Stromal cell of bone marrow (primary cell): ENCODE measurements around the gene SYCP3.
"Not testable (repeated sequence)": the region's sequence is repeated elsewhere in the genome, so short reads cannot be mapped to it uniquely, and the experiment has no call there.

ENCODE experiments used
- DNase-seq: peaks from one replicate; pipeline ENCODE4 v3.0.0-alpha.2; 2012; ENCODE audit warnings: low read depth

SYCP3 gene

DNA sequence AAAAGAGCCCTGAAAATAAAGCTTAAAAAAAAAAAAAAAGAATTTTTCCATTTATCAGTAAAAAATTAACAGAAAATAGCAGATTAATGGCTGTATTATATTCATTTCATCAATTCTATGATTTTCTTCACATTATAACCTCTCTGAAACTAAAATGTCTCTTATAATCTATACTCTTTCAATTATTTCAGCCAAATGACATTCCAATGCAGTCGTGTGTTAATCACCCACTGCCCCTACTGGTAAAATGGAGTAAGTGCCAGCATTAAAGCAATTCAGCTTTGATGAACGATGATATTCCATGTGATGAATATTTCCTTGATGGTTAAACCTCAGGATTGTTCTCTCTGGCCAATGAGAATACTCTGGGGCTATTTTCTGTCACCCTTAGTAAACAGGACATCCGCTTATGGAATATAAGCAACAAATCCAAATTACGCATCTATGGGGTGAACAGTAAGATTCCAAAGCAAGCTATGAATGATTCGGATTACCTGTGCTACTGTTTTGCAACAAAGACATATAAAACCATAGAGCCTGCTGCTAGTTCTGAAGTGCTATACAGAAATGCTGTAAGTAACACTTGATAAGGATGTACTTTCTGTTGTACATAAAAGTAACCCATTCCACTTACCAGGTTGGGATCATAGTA lies 20.3 kb upstream of the SYCP3 start:
- DNase-seq, result peak; percentile 20

DNA sequence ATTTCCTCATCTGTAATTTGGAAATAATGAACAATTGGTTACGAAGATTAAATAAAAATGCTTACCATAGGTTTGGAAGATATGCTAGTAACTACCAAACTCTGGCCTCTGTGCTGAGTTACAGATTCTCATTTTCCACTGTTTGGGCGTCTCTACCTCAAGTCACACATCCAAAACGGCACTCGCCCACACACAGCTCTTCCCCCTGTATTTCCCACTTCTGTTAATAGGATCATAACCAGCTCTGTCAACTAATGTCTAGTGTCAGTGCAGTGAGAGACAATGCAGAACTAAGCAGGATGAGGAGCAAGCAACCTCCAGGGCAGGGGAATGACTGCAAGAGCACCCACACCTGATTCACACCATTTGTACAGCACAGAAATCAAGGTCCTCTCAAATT lies 10.9 kb upstream of the SYCP3 start:
- DNase-seq, result no peak

DNA sequence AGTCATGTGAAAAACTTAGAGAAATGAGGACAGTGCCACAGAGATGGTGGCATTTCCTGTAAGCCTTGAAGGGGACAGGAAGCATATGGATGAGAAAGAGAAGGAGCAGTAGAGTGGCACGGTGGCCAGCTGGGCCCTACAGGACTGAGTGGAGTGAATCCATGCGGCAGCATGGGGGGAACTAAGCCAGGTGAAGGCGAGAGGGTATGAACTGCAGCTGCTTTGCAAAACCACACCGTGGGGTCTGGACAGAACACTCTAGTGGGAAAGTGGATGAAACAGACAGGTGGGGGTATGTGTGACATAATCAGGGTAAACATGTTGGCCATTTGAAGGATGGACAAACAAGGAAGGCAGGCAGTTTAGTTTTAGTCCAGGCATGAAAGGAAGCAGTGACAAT lies 10.4 kb upstream of the SYCP3 start:
- DNase-seq, result no peak

DNA sequence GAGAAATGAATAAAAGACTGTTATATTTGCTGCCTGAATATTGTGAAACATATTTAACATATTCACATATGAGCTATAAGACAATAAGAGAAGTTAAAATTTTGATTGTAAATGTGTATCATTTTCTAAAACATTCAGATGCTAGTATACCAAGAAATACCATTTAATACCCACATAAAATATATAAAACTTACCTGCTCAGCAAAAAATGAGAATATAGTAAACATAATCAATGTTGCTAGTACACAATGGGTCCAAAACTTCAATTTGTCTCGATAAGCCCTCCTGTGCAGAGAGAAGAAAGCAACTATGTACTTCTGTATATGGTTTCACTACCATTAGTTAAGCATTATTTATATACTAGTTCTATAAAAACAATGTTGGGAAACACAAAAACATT lies 9.6 kb upstream of the SYCP3 start:
- DNase-seq, result no peak

DNA sequence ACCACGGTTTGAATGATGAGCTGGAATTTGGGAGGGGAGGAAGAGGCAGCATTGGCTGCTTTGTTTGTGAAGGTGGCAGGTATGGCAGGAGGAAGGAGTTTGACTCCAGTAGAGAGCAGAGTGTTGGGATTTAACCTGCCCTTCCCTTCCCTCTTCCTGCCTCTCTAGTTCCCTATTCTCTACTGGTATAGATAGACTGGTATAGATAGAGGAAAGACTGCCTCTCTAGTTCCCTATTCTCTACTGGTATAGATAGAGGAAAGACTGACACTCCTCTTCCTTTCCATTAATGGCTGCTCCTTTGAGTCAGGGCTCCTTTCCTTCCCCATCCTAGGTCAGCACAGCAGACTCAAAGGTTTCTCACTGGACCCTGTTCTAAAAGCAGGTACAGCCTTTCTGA lies 8.4 kb upstream of the SYCP3 start:
- DNase-seq, result no peak

DNA sequence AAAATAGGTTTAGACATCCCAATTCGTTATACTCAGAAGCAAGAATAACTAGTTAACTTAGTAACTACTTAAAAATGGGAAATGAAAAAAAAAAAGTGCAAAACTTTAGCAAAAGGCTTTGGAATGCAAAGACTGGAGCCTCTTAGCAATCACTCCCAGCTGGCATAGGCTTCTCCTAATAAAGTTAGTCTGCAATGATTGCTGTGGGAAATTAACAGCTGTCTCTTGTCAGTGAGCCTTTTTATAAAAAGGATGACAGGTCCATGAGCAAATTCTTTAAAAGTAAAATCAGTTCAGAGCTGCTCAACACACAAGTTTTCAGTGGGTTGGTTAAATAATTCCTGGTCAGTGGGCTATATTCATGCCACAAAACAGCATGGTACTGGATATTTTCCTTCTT lies 7.4 kb upstream of the SYCP3 start:
- DNase-seq, result no peak

DNA sequence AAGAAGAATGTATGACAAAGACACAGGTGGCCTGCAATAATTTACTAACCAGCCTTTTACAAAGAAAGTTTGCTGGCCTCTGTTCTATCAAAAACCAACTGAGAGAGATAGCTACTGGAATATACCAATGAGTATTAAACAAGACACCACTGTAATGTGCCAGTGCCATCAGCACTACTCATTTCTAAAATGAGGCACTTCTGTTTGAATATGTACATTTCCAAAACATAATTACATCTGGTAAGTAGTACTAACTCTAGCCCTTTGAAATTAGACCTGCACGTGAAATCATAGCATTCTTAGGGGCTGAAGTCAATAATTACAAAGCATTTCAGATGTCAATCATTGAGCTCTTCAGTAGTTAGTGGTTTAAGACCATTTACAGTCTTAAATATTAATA lies 6.9 kb upstream of the SYCP3 start:
- no peak for DNase-seq

DNA sequence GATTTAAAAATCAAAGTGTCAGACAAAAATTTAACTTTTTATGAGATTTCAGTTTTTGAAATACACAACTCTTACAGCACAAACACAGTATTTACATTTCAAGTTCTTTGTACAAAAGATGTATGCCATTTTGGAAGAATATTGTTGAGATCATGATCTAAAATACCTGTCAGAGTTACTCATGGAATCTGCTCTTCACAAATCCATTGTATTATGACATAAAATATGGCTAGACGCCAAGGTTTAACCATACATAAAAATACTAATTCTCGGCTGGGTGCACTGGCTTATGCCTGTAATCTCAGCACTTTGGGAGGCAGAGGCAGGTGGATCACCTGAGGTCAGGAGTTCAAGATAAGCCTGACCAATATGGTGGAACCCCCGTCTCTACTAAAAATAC lies 6.2 kb upstream of the SYCP3 start:
- DNase-seq, result no peak

DNA sequence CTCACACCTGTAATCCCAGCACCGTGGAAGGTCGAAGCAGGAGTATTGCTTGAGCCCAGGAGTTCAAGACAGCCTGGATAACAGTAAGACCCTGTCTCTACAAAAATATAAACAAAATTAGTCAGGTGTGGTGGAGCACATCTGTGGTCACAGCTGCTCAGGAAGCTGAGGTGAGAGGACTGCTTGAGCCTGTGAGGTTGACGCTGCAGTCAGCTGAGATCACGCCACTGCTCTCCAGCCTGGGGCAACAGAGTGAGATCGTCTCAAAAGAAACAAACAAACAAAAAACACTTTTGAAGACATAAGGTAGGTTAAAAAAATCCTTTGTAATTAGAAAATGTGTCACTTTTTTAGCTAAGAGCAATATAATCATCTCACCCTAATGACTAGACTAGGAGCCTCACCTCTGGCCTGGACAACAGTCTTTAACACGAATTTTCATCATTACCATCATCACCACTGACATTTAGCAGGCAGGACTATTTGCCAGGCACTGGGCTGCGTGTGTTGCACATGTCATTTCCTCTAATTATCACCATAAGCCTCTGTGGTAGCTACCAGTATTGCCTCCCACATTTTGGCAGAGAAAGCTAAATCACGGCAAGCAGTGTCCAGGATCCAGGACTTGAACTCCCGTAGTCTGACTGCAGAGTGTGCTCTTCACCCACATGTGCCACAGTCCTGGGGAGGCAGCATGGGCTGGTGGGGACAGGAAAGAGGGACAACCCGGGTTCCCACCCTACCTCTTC lies 4.6 kb upstream of the SYCP3 start:
- no peak for DNase-seq

DNA sequence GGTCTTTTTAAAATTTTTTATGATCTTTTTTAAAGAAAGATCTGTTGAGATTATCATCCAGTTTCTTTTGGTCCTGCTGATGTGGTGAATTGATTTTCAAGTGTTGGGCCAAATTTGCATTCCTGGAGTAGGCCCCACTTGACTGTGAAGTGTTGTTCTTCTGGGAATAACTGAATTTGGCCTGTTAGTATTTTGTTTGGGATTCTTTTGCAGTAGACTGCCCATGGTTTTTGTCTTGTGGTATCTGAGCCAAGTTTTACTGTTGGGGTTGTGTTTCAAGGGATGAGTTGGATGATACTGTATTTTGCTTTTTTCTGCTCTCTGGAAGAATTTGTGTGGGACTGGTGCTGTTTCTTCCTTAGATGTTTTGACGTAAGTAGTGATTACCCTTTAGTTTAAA lies 4.0 kb upstream of the SYCP3 start:
- DNase-seq, result no peak

DNA sequence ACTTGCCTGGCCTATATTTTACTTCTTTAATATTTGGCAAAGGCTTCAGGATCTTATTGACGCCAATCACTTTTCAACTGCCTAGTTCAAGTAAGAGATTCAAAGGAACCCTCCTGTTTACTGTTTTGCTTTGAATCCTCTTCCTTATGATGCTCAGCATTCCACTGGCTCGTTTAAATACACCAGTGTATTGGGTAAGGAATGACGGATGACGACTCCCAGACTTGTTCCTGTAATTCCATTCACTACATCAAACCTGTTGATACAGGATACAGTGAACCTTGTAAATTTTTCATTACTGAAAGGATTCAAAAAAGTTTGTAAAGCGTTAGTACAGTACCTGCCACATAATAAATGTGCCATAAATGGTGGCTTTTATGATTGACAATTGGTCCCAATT lies 1.7 kb upstream of the SYCP3 start:
- DNase-seq, result no peak

DNA sequence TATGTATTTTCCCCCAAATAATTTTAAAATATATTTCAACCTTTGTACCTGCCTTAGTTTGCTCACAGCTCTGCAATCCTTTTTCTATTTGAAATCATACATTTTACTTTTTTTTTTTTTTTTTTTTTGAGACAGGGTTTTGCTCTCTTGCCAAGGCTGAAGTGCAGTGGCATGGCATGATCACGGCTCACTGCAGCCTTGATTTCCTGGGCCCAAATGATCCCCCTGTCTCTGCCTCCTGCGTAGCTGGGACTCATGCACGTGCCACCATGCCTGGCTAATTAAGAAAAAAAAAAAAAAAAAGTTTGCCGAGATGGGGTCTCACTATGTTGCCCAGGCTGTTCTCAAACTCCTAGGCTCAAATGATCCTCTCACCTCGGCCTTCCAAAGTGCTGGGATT lies 1.3 kb upstream of the SYCP3 start:
- DNase-seq, result no peak

DNA sequence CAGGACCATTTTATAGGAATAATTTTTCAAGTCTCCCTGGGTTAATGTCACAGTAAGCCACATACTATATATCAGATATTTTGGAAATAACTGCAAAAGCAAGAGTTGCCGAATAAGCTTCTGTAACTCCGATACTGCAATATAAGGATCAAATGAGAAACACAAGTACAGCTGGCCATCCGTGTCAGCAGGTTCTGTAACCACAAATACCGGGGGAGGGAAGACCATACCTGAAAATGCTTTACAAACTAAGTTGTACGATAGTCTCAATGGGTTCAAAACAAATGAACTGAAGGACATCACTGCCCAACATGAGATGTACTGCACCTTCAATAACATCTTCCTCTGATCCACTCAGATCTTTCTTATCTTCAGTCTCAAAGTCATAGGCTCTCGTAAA lies 1.8 kb downstream of the SYCP3 start:
- DNase-seq, result no peak

DNA sequence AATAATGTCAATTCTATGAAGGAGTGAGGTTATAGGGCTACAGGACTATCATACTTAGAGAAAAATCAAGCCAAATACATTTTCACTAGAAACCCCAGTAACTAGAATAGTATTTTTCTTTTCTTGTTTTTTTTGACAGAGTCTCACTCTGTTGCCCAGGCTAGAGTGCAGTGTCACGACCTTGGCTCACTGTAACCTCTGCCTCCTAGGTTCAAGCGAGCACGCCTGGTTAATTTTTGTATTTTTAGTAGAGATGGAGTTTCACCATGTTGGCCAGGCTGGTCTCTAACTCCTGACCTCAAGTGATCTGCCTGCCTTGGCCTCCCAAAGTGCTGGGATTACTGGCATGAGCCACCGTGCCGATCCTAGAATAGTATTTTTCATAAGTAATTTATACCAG lies 4.8 kb downstream of the SYCP3 start:
- DNase-seq, result not testable (repeated sequence)

DNA sequence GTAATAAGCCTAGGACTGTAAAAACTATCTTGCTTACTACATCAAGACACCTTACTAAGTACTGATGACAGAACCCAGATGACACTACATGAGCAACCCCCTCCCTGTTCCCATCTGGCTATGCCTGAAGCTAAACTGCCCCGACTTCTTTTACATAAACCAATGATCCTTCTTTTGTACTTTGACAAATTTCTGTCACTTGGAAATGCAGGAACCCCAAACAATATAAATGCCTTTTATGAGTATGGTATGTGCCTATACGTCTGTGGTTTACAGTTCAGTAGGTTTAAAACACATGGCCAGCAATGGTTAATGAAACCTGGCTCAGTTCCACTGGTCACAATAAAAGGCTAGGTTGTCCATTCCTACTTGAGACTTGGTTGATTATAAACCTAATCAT lies 6.1 kb downstream of the SYCP3 start:
- no peak for DNase-seq

DNA sequence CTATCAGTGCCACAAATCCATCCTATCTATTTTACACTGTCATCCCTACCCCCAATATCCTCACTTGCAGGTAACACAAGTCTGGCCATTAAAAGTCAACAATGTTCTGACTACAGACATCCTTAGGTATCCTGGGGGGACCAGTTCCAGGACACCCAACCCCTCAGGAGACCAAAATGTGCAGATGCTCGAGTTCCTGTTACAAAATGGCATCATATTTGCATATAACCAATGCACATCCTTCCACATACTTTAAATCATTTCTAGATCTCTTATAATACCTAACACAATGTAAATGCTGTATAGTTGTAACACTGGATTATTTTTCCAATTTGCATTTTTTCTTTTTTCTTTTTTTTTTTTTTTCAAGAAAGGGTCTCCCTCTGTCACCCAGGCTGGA lies 6.9 kb downstream of the SYCP3 start:
- DNase-seq, result no peak

DNA sequence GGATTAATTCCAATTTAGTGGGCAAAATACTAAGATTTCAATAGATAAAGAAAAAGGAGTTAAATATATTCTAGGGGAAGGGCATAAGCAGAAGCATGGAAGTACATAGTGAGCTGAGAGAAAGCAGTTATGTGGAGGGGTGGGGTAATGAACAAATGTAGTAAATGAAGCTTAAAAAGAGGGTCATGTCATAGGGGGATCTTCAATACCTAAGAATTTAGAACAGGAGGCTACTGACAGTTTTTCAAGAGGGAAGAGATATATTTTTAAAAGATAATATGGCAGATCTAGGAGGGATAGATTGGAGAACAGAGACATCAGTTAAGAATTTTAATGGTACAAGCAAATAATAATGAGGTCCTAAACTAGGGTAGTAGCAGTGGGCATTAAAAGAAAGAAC lies 9.4 kb downstream of the SYCP3 start:
- no peak for DNase-seq

DNA sequence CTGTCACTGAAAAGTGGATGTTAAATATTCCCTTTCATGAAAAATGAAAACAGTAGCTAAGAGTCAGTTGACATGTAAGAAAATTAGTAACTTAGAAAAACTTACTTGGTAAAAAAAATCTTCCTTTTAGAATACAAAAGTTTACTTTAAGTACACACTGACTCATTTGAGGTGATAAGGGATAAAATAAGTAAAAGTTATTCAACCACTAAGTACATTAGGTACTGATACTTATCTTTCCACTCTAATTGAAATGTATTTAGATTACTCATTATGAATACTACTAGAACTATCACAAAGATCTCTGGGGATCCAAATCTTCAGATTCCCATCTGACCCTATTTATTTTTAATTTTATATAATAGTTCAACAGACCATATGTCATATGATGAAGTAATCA lies 12.2 kb downstream of the SYCP3 start:
- DNase-seq, result no peak

DNA sequence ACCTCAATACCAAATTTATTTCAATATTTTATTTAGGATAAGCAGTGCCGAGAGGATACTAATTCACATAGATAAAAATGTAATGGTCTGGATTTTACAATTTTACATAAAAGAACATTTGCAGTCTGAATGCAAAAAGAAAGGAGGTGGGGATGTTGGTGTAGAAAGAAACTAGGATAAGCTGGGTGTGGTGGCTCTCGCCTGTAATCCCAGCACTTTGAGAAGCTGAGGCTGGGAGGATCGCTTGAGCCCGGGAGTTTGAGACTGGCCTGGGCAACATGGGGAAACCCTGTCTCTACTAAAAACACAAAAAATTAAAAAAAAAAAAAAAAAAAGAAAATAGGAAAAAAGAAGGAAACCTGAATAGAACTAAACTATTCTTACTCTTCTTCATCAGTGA lies 16.9 kb downstream of the SYCP3 start:
- no peak for DNase-seq

DNA sequence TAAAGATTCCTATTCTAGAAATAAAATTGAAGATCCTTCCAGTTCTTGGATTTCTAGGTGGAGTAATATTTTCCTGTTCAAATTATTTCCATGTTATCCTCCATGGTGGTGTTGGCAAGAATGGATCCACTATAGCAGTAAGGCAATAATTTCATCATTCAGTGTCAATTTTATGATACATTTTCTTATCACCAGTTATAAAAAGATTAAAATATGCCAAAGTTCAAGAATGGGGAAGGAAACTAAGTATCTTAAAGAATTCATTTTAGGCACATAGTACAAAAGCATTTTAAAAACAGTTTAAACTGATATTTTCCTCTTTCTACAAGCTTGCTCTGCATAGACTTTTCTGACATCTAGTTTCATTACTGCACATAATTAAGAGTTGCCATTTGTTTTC lies 19.1 kb downstream of the SYCP3 start:
- DNase-seq, result no peak

DNA sequence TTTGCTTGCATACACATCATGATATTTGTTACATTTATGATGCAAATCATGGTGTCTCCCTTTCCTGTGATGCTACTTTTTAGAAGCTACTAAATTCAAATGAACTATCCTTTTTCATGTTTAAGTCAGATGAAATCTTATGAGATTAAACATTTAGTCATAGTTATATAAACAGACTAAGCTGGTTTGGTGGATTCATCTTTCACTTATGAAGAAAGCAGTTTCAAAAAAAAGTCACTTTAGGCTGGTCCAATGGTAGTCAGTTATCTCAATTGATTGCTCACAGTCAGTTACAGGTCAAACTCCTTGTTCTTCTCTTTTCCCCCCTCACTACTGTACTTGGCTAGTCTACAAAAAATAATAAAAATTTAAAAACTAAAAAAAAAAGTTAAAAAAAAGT lies 19.7 kb downstream of the SYCP3 start:
- no peak for DNase-seq

DNA sequence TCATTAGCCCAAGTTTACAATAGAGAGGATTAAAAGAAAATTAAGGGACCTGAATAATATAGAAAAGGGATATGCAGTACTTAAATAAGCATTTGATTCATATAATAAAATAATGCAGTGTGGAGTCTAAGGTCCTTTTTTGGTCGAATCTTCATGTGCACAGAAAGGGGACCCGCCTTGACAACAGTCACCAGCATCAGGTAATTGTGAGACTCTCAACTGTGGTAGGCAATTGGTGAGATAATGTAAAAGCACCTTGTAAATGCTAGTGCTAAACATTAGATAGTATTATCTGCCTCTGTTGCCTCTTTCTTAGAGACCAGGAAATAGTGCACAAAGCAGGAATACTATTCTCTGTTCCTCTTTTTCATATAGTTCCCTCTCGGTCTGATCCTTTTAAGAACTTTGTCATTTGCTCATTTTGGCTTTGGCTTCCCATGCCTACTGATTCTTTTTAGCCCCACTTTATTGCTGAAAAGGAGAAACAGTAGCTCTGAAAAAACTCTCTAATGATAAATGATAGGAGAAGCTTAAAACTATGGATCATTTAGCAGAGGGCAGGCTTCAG lies 24.3 kb downstream of the SYCP3 start:
- DNase-seq, result no peak

DNA sequence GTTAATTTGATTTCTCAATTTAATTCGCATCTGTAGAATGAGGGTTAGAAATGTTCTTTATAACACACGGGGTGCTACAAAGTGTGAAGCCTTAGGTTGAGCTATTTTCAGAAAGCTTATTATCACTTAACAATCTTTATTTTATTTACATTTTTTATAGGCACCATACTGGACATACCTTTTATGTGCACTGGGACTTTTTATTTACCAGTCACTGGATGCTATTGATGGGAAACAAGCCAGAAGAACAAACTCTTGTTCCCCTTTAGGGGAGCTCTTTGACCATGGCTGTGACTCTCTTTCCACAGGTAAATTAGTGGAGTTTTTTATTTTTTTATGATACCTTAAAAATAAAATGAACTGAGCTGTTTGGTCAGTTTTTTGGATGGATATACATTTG lies 25.3 kb downstream of the SYCP3 start:
- no peak for DNase-seq
